Osteocyte (in vitro differentiated cells): ENCODE measurements around the gene ERV3-1. TPM values are rescaled to one million over a fixed set of nuclear protein-coding genes. Genes with fewer than 3 reads are reported as not detected.
A peak's percentile ranks its signal among the peaks of the same experiment; 100 is the strongest.
"Not testable (repeated sequence)": the region's sequence is repeated elsewhere in the genome, so short reads cannot be mapped to it uniquely, and the experiment has no call there.

ENCODE experiments used
- DNase-seq: peaks from one replicate; pipeline ENCODE4 v3.0.0; 2021; ENCODE audit warnings: mixed read lengths; ENCODE audit not compliant: unreplicated experiment; ENCODE audit errors: extremely low spot score
- H3K27ac Mint-ChIP-seq: one replicate; pipeline ENCODE4 v1.8.0; 2021; ENCODE audit warnings: mild to moderate bottlenecking, mixed read lengths; ENCODE audit not compliant: unreplicated experiment
- H3K27me3 Mint-ChIP-seq: one replicate; pipeline ENCODE4 v1.8.0; 2021; ENCODE audit warnings: mixed read lengths; ENCODE audit not compliant: unreplicated experiment
- H3K36me3 Mint-ChIP-seq: one replicate; pipeline ENCODE4 v1.8.0; 2021; ENCODE audit warnings: mixed read lengths; ENCODE audit not compliant: unreplicated experiment
- H3K4me1 Mint-ChIP-seq: one replicate; pipeline ENCODE4 v1.8.0; 2021; ENCODE audit warnings: mixed read lengths; ENCODE audit not compliant: unreplicated experiment
- H3K4me3 Mint-ChIP-seq: one replicate; pipeline ENCODE4 v1.8.0; 2021; ENCODE audit warnings: mild to moderate bottlenecking, moderate library complexity, mixed read lengths; ENCODE audit not compliant: unreplicated experiment
- H3K9me3 Mint-ChIP-seq: one replicate; pipeline ENCODE4 v1.8.0; 2021; ENCODE audit warnings: mixed read lengths; ENCODE audit not compliant: unreplicated experiment
- CTCF ChIP-seq: fragments of 200-600 bp; sonication (generic); IDR thresholded peaks from 2 replicates; pipeline ENCODE4 v1.5.0; 2021; ENCODE audit warnings: antibody characterized with exemption, mild to moderate bottlenecking, moderate library complexity
- total RNA-seq: library from RNA; stranded (reverse); gene quantifications from 2 replicates; pipeline ENCODE4 v1.2.1, GENCODE V29; 2021

The ERV3-1 gene
- total RNA-seq, 1 donor from 2014 or later: 19.0 TPM

- H3K4me1 Mint-ChIP-seq: peaks cover 7% of the 10 kb centered on the region
- no peak overlapping the region for H3K4me3 Mint-ChIP-seq
- no peak for DNase-seq
- no peaks in the 10 kb centered on the region for H3K36me3 Mint-ChIP-seq
- TF ChIP-seq CTCF: peak; percentile 77
- no peak overlapping the region for H3K27ac Mint-ChIP-seq
- peaks cover 29% of the 10 kb centered on the region for H3K27me3 Mint-ChIP-seq
- peaks cover 3% of the 10 kb centered on the region for H3K9me3 Mint-ChIP-seq
Observed at GRCh38 chr7:64951250-64951848, 55.1 kb downstream of the ERV3-1 start.

- not testable (repeated sequence) for DNase-seq, H3K4me1 Mint-ChIP-seq, H3K9me3 Mint-ChIP-seq, H3K4me3 Mint-ChIP-seq, H3K36me3 Mint-ChIP-seq, H3K27ac Mint-ChIP-seq
- H3K27me3 Mint-ChIP-seq: peaks cover 36% of the 10 kb centered on the region
Observed at GRCh38 chr7:64950673-64951072, 55.8 kb downstream of the ERV3-1 start.

GRCh38 chr7:64948774-64949173, 57.7 kb downstream of the ERV3-1 start:
- H3K36me3 Mint-ChIP-seq, DNase-seq, H3K9me3 Mint-ChIP-seq, H3K4me1 Mint-ChIP-seq, H3K4me3 Mint-ChIP-seq, H3K27ac Mint-ChIP-seq: not testable (repeated sequence)
- H3K27me3 Mint-ChIP-seq: peaks cover 40% of the 10 kb centered on the region

- H3K27me3 Mint-ChIP-seq: peaks cover 40% of the 10 kb centered on the region
- TF ChIP-seq CTCF: no peak
- peaks cover 7% of the 10 kb centered on the region for H3K4me1 Mint-ChIP-seq
Observed at GRCh38 chr7:64947252-64948000, 59.1 kb downstream of the ERV3-1 start.

GRCh38 chr7:64946772-64947171, 59.7 kb downstream of the ERV3-1 start:
- H3K27ac Mint-ChIP-seq: no peak overlapping the region
- H3K27me3 Mint-ChIP-seq: peaks cover 40% of the 10 kb centered on the region
- no peak for TF ChIP-seq CTCF
- no peak for DNase-seq
- no peaks in the 10 kb centered on the region for H3K36me3 Mint-ChIP-seq
- no peaks in the 10 kb centered on the region for H3K9me3 Mint-ChIP-seq
- H3K4me3 Mint-ChIP-seq: no peak overlapping the region
- peaks cover 7% of the 10 kb centered on the region for H3K4me1 Mint-ChIP-seq

More at GRCh38 chr7:64947252-64948000, 59.1 kb downstream of the ERV3-1 start:
- H3K27ac Mint-ChIP-seq: no peak overlapping the region
- DNase-seq: no peak
- no peaks in the 10 kb centered on the region for H3K36me3 Mint-ChIP-seq
- peak overlapping the region; percentile 38 for H3K4me3 Mint-ChIP-seq
- no peaks in the 10 kb centered on the region for H3K9me3 Mint-ChIP-seq

- DNase-seq: no peak
- H3K9me3 Mint-ChIP-seq: no peaks in the 10 kb centered on the region
- no peak overlapping the region for H3K27ac Mint-ChIP-seq
- TF ChIP-seq CTCF: no peak
- peaks cover 4% of the 10 kb centered on the region for H3K4me1 Mint-ChIP-seq
- H3K4me3 Mint-ChIP-seq: no peak overlapping the region
- H3K27me3 Mint-ChIP-seq: peaks cover 40% of the 10 kb centered on the region
- no peaks in the 10 kb centered on the region for H3K36me3 Mint-ChIP-seq
Observed at GRCh38 chr7:64945503-64946175, 60.8 kb downstream of the ERV3-1 start.

- H3K27ac Mint-ChIP-seq, H3K9me3 Mint-ChIP-seq, H3K4me3 Mint-ChIP-seq, H3K36me3 Mint-ChIP-seq, H3K4me1 Mint-ChIP-seq, DNase-seq: not testable (repeated sequence)
- H3K27me3 Mint-ChIP-seq: peaks cover 38% of the 10 kb centered on the region
Observed at GRCh38 chr7:64944667-64945502, 61.6 kb downstream of the ERV3-1 start.
